Mononuclear cell (primary cell): ENCODE measurements around the gene MMUT. TPM values are rescaled to one million over a fixed set of nuclear protein-coding genes. Genes with fewer than 3 reads are reported as not detected.
"Not testable (repeated sequence)": the region's sequence is repeated elsewhere in the genome, so short reads cannot be mapped to it uniquely, and the experiment has no call there.

Experiments
- H3K27me3 ChIP-seq: 2 replicates; pipeline ENCODE4 v1.6.0; 2011; ENCODE audit warnings: low read length, control low read depth; ENCODE audit not compliant: insufficient read depth
- H3K4me1 ChIP-seq: 2 replicates; pipeline ENCODE4 v1.5.1; 2011; ENCODE audit warnings: mild to moderate bottlenecking, low read length, control low read depth; ENCODE audit not compliant: insufficient read depth
- H3K4me3 ChIP-seq: 2 replicates; pipeline ENCODE4 v1.5.1; 2011; ENCODE audit warnings: mild to moderate bottlenecking, low read length, moderate library complexity
- H3K9me3 ChIP-seq: 2 replicates; pipeline ENCODE4 v1.5.1; 2011; ENCODE audit warnings: low read depth, mild to moderate bottlenecking, control low read depth, low read length
- total RNA-seq: library from RNA; depleted of rRNA; stranded (reverse); fragments of >200 nt; gene quantifications from one replicate; pipeline ENCODE4 v1.2.3, GENCODE V29; 2012

The MMUT gene
- 3.8 TPM for total RNA-seq

DNA sequence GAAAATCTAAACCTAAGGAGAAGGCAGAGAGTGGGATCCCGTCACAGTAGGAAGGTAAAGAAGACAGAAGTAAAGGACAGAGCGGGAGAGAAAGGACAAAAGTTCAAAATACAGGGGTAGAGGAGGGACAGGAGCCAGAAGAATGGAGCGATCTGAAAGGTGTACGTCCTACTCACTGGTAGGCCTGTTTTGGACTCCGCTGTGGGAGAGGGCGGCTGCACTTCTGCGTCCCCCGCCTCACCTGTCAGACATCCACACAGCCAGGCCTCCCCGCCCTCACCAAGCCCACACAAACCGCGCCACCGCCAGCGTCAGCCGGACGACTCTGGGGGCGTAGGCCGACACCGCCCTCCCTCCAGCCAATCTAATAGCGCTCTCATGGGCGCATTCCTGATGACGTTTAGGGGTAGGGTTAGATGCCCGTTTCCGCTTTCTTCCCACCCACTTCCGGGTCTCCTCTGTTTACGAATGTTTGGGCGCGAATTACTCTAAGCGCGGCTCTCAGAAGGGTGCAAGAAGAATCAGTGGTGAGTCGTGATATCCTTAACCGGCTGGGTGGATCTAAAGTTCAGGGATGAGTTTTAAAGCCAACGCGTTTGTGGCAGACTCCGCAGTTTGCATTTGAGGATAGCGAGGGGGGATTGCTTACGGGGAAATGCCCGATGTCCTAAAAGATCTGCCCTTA, at the start of gene MMUT, which contains the start of gene CENPQ:
Gene MMUT (minus strand): TSS at position 327 of the 685 bp plus-strand sequence. CDS start 3,787 bp downstream, outside the sequence.
Gene CENPQ (plus strand): TSS at position 444 of the 685 bp plus-strand sequence. CDS start 6,807 bp downstream, outside the sequence.
- H3K27me3 ChIP-seq, result no peaks in the 10 kb centered on the region
- H3K4me3 ChIP-seq, result peak within 1 kb of the TSS; percentile 85
- H3K9me3 ChIP-seq, result no peaks in the 10 kb centered on the region
- H3K4me1 ChIP-seq, result peaks cover 26% of the 10 kb centered on the region

DNA sequence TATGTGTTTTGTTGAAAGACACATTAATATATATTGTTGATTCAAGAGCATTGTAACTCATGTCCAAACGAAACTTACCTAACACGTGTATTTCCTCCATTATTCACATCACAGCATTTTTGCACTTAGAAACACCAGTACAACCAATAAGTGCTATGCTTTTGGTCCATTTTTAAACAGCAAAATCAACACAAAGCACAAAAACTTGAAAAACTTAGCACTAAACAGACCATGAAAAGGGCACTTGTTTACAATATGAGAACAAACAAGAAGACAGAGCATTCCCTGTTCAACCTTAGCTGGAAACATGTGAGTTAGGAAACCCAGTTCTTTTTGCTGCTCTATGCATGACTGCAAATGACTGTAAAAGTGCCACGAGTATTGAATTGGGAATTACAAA, 46.3 kb upstream of the MMUT start:
- peaks cover 4% of the 10 kb centered on the region for H3K27me3 ChIP-seq
- H3K4me1 ChIP-seq, result no peaks in the 10 kb centered on the region
- no peaks in the 10 kb centered on the region for H3K9me3 ChIP-seq
- no peak overlapping the region for H3K4me3 ChIP-seq

DNA sequence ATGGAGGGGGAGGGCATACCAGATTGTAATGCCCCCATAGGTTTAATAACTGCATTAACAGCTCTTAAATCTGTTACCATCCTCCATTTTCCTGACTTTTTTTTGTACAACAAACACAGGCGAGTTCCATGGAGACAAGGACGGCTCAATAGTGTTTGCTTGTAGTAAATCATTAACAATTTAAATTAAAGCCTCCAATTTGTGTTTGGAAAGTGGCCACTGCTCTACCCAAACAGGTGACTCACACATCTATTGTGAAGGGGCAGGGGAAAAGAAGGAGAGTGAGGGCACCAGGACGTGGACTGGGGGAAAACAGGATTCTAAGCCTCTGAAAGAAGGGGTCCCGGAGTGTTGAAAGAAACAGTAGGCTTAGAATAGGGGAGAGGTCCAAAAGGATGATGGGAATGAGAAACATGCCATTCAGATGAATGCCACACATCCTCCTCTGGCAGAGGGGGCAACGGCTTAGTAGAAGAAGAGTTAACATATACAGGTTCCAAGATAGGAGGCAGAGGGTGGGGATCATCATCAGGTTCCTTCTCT, 43.6 kb upstream of the MMUT start:
- Histone ChIP-seq H3K4me3 (no peak overlapping the region), H3K4me1 (no peaks in the 10 kb centered on the region), H3K27me3 (no peaks in the 10 kb centered on the region), H3K9me3 (no peaks in the 10 kb centered on the region)

DNA sequence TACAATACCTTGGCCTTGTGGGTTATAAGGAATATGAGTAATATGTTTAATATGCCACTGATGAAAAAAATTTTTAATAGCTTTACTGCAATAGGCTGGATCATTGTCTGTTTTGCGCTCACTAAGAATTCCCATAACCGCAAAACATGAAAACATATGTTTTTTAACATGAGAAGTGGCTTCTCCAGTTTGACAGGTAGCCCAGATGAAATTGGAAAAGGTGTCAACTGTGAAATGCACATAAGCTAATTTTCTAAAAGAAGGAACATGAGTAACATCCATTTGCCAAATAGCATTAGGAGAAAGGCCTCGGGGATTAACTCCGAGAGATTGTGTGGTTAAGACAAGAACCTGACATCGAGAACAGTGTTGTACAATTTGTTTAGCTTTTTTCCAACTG, 41.6 kb upstream of the MMUT start:
- Histone ChIP-seq H3K4me1 (no peaks in the 10 kb centered on the region), H3K9me3 (no peaks in the 10 kb centered on the region), H3K4me3 (no peak overlapping the region), H3K27me3 (no peaks in the 10 kb centered on the region)

DNA sequence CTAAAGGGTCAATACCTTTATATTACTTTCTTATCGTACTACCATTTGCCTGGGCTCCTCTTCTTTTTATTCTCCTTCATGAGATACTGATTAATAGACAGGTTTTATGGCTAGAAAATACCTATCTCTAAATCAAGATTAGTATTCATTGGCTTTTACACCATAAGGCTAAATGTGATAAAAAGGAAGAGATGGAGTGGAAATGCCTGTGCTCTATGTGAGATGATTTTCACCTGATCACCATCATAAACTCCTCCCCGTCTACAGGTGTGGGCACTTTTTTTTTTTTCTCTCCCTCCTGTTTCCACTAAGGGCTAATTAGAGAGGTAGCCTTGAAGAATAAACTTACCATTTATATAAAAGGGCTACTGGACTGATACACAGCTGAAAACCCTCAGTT, 36.6 kb upstream of the MMUT start, which contains the start of gene GLYATL3:
Gene GLYATL3 (plus strand): TSS at position 301 of the 400 bp plus-strand sequence. CDS start 12,068 bp downstream, outside the sequence.
- Histone ChIP-seq H3K27me3 (no peaks in the 10 kb centered on the region), H3K9me3 (no peaks in the 10 kb centered on the region), H3K4me1 (no peaks in the 10 kb centered on the region), H3K4me3 (no peak within 1 kb of the TSS)

DNA sequence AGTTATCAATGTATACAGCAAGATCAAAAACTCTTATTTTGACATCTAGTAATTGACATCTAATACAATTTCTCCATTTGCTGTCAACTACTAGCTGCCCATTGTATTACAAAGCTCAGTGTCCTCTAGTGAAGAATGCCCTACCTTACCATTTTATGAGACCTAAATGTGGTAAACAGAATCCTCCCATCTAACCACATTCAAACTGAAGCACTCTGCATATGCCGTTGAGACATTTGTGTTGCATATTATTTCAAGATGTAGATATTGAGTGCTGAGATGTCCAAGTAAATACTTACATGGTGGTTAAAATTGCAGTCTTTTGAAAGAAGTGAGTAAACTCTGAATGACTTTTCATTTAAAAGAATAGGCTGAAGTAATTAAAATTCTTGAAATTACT, 36.1 kb upstream of the MMUT start:
- H3K4me3 ChIP-seq, result no peak overlapping the region

DNA sequence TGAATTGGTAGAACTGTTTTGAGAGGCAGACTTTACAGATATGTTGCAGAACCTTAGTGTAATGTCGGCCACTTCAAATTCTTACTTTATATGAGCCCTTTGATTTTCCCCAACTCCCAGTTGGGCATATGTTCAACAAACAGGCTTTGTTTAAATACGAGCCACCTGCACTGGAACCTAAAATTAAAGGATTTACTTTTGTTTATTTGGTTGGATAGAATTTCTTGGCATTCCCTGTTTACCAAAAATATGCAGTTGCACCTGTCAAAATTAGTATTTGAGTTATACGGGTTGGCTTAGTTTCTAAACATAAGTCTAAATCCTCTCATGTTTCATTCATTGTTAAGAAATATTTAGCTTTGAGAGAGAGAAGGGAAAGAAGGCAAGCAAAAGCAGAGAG, 34.3 kb upstream of the MMUT start:
- Histone ChIP-seq H3K4me3 (no peak overlapping the region), H3K27me3 (no peaks in the 10 kb centered on the region), H3K4me1 (no peaks in the 10 kb centered on the region), H3K9me3 (no peaks in the 10 kb centered on the region)

More for the DNA sequence above, 36.1 kb upstream of the MMUT start:
- H3K27me3 ChIP-seq, result no peaks in the 10 kb centered on the region
- H3K4me1 ChIP-seq, result no peaks in the 10 kb centered on the region
- H3K9me3 ChIP-seq, result no peaks in the 10 kb centered on the region

DNA sequence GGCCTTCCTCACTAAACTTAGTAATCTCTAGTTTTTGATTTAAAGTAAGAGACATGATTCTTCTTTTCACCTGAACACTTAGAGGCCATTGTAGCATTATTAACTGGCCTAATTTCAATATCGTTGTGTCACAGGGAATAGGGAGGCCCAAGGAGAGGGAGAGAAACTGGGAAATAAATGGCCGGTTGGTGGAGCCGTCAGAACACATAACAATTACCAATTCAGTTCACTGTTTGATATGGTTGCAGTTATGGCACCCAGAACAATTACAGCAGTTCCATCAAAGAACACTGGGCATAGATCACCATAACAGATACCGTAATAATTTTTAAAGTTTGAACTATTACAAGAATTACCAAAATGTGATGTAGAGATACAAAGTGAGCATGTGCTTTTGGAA, 27.6 kb upstream of the MMUT start:
- no peaks in the 10 kb centered on the region for H3K27me3 ChIP-seq
- H3K4me1 ChIP-seq, result no peaks in the 10 kb centered on the region
- no peak overlapping the region for H3K4me3 ChIP-seq
- H3K9me3 ChIP-seq, result no peaks in the 10 kb centered on the region

DNA sequence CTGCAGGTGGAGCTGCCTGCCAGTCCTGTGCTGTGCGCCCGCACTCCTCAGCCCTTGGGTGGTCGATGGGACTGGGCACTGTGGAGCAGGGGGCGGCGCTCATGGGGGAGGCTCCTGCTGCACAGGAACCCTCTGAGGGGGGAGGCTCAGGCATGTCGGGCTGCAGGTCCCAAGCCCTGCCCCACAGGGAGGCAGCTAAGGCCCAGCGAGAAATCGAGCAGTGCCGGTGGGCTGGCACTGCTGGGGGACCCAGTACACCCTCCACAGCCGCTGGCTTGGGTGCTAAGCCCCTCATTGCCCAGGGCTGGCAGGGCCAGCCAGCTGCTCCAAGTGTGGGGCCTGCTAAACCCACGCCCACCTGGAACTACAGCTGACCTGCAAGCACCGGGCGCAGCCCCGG, 20.3 kb upstream of the MMUT start:
- not testable (repeated sequence) for H3K27me3 ChIP-seq, H3K4me3 ChIP-seq, H3K4me1 ChIP-seq, H3K9me3 ChIP-seq

DNA sequence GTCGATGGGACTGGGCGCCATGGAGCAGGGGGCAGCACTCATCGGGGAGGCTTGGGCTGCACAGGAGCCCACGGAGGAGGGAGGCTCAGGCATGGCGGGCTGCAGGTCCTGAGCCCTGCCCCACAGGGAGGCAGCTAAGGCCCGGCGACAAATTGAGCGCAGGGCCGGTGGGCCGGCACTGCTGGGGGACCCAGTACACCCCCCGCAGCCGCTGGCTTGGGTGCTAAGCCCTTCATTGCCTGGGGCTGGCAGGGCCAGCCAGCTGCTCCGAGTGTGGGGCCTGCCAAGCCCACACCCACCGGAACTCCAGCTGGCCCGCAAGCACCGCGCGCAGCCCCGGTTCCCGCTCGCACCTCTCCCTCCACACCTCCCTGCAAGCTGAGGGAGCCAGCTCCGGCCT, 18.8 kb upstream of the MMUT start:
- H3K27me3 ChIP-seq, H3K9me3 ChIP-seq, H3K4me1 ChIP-seq, H3K4me3 ChIP-seq: not testable (repeated sequence)

DNA sequence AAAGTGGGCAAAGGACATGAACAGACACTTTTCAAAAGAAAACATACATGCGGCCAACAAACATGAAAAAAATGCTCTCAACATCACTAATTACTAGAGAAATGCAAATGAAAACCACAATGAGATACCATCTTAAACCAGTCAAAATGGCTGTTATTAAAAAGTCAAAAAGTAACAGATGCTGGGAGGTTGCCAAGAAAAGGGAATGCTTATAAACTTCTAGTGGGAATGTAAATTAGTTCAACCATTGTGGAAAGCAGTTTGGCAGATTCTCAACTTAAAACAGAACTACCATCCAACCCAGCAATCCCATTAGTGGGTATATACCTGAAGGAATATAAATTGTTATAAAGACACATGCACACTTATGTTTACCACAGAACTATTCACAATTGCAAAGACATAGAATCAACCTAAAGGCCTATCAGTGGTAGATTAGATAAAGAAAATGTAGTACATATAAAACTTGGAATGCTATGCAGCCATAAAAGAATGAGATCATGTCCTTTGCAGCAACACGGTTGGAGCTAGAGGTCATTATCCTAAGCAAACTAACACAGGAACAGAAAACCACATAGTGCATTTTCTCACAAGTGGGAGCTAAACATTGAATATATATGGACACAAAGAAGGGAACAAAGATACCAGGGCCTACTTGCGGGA, 16.4 kb upstream of the MMUT start:
- no peaks in the 10 kb centered on the region for H3K4me1 ChIP-seq
- no peak overlapping the region for H3K4me3 ChIP-seq
- H3K27me3 ChIP-seq, result no peaks in the 10 kb centered on the region
- no peaks in the 10 kb centered on the region for H3K9me3 ChIP-seq

DNA sequence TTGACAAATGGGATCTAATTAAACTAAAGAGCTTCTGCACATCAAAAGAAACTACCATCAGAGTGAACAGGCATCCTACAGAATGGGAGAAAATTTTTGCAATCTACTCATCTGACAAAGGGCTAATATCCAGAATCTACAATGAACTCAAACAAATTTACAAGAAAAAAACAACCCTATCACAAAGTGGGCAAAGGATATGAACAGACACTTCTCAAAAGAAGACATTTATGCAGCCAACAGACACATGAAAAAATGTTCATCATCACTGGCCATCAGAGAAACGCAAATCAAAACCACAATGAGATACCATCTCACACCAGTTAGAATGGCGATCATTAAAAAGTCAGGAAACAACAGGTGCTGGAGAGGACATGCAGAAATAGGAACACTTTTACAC, 13.5 kb upstream of the MMUT start:
- H3K27me3 ChIP-seq, H3K9me3 ChIP-seq, H3K4me1 ChIP-seq, H3K4me3 ChIP-seq: not testable (repeated sequence)

DNA sequence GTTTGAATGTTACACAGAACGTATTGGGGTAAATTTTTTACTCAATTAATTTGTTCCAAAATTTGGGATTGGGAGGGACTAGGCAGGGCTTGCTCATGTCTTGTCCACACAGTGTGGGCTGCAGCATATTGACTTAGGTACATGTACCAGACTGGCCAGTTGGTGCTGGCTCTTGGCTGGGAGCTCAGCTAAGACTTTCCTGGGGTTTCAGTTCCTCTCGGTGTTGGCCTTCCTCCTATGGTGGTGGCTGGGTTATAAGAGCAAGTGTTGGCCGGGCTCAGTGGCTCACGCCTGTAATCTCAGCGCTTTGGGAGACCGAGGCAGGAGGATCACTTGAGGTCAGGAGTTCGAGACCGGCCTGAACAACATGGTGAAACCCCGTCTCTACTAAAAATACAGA, 5.0 kb upstream of the MMUT start:
- H3K4me1 ChIP-seq, result peaks cover 11% of the 10 kb centered on the region
- no peaks in the 10 kb centered on the region for H3K27me3 ChIP-seq
- H3K9me3 ChIP-seq, result no peaks in the 10 kb centered on the region
- no peak overlapping the region for H3K4me3 ChIP-seq

DNA sequence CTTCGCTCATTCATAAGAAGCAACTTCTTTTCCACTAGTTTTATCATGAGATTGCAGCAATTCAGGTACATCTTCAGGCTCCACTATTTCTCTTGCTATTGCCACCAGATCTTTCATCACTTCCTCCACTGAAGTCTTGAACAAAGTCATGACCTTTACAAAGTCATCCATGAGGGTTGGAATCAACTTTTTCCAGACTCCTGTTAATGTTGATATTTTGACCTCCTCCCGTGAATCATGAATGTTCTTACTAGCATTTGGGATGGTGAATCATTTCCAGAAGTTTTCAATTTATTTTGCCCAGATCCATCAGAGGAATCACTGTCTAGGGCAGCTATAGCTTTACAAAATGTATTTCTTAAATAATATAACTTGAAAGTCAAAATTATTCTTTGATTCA, 1.6 kb upstream of the MMUT start:
- H3K4me1 ChIP-seq, result peaks cover 26% of the 10 kb centered on the region
- H3K4me3 ChIP-seq, result no peak overlapping the region
- no peaks in the 10 kb centered on the region for H3K9me3 ChIP-seq
- H3K27me3 ChIP-seq, result no peaks in the 10 kb centered on the region

DNA sequence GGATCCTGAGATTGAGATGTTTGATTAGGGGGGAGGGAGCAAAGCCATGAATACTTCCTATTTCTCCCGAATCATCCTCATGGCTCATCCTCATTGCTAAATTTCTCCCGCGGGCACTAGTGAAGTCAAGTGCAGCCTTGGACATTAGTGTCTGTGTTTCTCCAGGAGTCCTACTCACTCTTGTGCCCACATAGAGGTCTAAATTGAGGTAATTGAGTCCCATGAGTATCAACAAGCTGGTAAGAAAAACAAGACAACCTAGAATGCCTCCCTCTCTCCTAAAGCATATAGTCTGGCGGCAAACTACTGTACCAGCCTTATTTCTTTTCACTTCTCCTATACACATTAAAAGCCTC, 537 bp upstream of the MMUT start:
- H3K27me3 ChIP-seq, result no peaks in the 10 kb centered on the region
- peaks cover 26% of the 10 kb centered on the region for H3K4me1 ChIP-seq
- no peaks in the 10 kb centered on the region for H3K9me3 ChIP-seq
- H3K4me3 ChIP-seq, result peak overlapping the region; percentile 85

DNA sequence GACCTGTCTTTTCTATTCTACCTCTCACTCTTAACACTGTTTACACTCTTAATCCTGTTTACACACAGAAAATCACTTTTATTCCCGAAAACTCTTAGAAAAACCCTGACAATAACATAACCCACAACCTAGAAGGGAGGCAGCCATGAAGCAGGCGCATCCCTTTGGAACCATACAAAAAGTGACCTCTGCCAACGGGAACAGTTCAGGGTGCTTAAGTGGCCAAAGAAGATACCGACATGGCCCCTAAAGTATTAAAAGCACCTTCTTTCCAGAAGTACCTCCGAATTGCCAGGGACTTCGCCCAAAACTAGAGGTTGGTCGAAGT, 490 bp downstream of the MMUT start:
- Histone ChIP-seq H3K27me3 (no peaks in the 10 kb centered on the region), H3K9me3 (no peaks in the 10 kb centered on the region), H3K4me1 (peaks cover 26% of the 10 kb centered on the region), H3K4me3 (peak overlapping the region; percentile 85)
